H4 (cell line): ENCODE results near the gene ADISSP. TPM values are rescaled to one million over a fixed set of nuclear protein-coding genes. Genes with fewer than 3 reads are reported as not detected.
A peak's percentile ranks its signal among the peaks of the same experiment; 100 is the strongest.
"Not testable (repeated sequence)": the region's sequence is repeated elsewhere in the genome, so short reads cannot be mapped to it uniquely, and the experiment has no call there.

Source experiments
- DNase-seq: peaks from one replicate; pipeline ENCODE4 v3.0.0-alpha.2; 2015; ENCODE audit warnings: low spot score
- total RNA-seq: library from RNA; depleted of rRNA; stranded (reverse); fragments of >200 nt; shearing (Covaris generic); gene quantifications from 2 replicates; pipeline ENCODE4 v1.2.3, GENCODE V29; 2014

The ADISSP gene
- total RNA-seq, 1 experiment from 2014 or later, result 38.3 TPM

DNA sequence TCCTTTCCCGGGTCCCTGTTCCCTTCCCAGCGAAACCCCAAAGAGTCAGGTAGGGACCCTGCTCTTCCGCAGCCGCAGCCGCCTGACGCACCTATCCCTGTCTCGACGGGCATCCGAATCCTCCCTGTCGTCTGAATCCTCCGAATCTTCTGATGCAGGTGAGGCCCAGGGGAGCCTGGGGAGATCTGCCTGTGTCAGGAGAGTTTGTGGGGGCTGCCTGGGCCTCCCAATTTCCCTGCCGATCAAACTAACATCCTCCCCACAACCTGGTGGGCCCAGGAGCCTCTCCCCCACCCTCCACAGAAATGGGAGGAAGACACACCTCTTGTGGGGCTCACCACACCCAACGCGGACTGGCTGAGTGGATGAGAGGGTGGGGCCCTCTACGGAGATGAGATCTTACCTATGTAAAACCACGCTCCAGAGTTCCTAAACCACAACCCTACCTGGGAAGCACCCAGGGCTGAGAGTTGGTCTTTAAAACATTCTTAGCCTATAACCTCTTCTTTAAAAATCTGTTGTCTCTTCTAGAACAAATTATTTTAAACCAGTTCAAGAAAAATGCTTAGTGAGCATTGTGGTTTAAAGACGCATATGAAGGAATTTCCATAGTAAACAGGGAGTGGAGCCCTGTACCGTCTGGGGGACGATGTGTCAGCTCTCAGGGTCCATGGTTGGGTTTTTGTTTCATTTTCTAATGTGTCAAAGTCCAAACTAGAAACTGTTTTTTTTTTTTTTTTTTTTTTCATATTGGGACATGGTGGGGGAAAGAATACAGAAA lies 30.2 kb upstream of the ADISSP start:
- DNase-seq, result no peak

DNA sequence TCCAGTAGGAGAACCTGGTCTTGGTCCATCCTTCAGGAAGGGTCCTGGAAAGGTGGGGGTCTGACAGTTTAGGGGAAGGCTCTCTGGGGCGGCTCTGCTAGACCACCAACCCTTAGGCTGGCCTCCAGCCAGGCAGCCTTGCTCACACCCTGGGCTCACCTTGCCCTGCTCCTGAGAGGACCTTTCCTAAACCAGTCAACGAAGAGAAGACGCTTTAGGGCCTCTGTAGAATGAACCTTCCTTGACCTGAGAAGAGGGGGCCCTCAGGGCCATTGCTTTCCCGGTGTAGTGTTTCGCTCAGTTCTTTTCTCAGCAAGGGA lies 29.6 kb upstream of the ADISSP start:
- no peak for DNase-seq

DNA sequence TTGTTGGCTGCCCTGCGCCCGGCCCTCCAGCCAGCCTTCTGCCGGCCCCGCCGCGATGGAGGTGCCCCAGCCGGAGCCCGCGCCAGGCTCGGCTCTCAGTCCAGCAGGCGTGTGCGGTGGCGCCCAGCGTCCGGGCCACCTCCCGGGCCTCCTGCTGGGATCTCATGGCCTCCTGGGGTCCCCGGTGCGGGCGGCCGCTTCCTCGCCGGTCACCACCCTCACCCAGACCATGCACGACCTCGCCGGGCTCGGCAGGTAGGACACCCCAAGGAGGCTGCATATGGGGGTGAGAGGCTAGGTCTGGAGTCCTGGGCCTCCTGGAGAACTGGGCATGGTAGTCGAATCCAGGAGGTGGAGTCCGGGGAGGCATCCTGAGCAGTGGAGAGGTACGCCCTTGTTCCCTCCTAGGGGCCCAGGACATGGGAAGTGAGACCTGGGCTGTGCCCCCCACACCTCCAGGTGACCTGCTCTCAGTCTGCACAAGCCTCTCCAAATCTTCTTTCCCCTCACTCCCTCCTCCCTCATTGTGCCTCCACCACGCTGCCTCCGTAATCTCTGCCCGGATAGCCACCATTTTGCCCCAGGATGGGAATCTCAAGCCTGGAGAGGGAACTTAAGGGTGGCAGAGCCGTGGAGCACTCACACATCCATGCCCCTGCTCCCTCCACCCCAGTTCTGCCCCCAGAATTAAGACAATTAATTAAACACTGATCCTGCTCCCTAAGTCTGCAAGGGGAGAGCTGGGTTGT lies 29.1 kb upstream of the ADISSP start:
- DNase-seq, result no peak

DNA sequence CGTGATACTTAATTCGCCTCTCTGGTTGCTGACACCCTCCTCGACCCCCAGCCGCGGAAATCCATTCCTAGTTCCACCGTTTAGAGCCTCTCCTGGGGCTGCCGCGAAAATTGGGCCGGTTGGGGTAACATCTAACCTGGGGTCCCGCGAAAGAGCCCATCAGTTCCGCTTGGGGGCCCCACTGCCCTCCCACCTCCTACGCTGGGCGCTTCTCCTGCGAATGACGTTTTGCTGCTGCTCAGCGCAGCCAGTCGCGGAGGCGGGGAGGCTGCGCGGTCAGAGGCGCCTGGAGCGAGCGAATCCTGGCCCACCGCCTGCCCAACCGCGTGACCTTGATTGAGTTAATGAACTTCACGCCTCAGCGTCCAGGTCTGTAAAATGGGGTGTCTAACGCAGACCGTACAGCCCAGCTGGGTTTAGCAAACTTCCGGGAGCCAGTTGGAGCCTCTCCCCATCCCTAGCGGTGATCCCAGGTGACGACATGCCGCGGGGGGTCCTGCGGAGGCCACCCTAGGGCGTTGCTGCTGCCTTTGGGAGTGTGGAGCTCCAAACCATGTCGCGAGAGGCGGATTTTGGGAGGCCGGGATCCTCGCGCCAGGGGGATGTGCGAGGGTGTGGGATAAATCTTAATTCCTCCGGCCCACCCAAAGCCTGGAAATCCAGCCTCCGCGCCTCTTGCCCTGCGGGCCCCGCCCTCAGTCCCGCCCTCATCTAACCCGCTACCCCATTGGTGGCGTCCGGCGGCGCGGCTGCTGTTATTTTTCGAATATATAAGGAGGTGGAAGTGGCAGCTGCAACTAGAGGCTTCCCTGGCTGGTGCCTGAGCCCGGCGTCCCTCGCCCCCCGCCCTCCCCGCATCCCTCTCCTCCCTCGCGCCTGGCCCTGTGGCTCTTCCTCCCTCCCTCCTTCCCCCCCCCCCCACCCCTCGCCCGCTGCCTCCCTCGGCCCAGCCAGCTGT lies 28.2 kb upstream of the ADISSP start, which contains the start of gene CDC25B:
Gene CDC25B (plus strand): TSS at position 800 of the 958 bp plus-strand sequence. CDS start 222 bp downstream, outside the sequence.
- peak; percentile 94 for DNase-seq

DNA sequence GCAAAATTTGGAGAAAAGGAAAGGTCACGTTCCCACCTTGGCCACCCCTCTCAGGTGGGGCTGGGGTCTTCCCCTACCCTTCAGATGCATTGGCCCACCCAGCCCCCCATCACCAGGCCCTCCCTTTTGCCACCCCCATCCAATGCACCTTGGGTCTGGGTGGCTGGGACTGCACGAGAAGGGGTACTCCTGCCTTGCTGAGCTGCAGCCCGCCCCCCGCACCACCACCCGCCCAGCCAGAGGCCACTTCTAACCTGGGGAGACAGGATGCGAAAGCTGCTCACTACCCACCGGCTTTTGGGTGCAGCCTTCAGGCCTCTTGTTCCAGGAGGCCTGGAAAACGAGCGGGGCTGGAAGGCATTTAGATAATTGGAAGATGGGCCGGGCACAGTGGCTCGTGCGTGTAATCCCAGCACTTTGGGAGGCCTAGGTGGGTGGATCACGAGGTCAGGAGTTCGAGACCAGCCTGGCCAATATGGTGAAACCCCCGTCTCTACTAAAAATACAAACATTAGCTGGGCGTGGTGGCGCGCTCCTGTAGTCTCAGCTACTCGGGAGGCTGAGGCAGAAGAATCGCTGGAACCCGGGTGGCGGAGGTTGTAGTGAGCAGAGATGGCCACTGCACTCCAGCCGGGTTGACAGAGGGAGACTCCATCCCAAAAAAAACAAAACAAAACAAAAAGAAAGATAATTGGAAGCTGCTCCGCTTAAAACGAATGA lies 27.3 kb upstream of the ADISSP start:
- no peak for DNase-seq

DNA sequence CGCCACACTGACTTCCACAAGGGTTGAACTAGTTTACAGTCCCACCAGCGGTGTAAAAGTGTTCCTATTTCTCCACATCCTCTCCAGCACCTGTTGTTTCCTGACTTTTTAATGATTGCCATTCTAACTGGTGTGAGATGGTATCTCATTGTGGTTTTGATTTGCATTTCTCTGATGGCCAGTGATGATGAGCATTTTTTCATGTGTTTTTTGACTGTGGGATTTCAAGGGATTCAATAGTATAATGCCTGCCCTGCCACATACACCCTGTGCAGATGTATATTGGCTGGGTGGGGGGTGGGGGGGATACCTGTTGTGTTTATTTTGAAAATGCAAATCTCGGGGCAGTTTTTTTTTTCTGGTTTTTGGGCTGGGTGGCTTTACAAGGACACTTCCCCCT lies 26.6 kb upstream of the ADISSP start:
- DNase-seq, result not testable (repeated sequence)

DNA sequence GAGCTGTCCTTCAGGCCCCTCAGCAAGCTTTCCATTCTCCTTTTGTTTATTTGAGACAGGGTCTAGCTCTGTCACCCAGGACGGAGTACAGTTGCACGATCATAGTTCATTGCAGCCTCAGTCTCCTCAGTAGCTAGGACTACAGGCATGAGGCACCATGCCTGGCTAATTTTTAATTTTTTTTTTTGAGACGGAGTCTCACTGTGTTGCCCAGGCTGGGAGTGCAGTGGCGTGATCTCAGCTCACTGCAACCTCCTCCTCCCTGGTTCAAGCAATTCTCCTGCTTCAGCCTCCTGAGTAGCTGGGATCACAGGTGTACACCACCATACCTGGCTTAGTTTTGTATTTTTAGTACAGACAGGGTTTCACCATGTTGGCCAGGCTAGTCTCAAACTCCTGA lies 21.6 kb upstream of the ADISSP start:
- not testable (repeated sequence) for DNase-seq

DNA sequence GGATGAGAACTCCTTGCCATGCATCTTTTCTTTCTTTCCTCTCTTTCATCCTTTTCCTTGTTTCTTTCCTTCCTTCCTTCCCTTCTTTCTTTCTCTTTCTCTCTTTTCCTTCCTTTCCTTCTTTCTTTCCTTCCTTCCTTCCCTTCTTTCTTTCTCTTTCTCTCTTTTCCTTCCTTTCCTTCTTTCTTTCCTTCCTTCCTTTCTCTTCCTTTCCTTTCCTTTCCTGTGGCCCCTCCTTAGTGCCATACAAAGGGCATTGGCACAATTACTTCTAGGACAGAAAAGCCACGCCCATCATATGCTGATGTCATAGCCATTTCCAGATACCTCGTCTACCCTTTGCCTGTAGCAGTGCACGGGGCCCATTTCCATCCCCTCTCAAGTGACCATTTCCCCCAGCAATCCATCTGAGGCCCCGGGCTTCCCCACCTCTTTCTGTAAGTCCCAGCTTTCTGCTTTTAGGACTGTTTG lies 21.2 kb upstream of the ADISSP start:
- DNase-seq, result peak; percentile 47

DNA sequence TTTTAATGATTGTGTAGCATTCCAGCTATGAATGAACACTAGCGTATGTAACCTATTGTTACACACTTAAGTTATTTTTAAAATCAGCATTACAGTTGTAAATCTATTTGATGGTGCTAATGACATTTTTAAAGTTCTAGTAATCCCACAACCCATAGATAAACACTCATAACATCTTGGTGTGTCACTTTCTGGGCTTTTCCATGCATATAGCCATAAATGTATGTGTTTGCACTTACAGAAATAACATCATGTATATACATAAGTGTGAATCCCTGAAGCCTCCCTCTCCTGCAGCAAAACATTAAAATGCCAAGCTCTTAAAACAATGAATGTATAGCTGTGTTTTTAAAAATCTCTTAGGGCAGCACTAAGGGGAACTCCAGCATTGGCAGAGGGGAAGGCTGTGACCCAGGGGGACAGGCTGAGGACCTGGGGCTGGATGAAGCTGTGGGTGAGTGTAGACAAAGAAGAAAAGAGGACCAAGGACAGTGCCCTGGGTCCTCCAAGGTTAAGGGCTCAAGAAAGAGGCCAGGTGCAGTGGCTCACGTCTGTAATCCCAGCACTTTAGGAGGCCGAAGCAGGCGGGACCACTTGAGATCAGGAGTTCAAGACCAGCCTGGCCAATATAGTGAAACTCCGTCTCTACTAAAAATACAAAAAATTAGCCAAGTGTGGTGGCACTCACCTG lies 19.9 kb upstream of the ADISSP start:
- DNase-seq, result no peak

DNA sequence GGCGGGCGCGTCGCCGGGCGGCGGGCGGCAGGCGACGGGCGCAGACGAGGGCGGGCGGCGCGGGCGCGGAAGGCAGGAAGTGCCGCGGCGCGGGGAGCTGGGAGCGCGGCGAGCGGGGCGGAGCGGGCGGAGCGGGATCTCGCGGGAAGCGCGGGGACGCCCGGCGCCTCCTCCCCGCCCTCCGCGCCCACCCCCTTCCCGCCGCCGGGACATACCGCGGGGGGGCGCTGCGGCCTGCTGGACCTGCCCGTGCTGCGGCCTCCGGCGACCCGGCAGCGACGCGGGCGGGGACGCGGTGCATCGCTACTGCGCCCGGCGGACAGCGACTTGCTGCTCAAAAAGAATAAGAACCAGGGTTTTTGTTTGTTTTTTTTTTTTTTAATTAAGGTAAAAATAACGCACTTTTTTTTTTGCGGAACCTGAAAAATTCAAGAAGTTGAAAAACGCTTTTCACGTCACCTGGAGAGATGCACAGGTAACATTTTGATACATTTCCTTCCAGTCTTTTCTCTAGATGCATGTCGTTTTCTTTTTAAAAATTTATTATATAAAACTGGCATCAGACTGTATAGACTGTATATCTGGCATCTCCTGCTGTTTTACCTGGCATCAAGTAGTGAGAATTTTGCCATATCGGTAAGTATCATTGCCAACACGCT lies 19.2 kb upstream of the ADISSP start, which contains the start of gene CENPB:
Gene CENPB (minus strand): TSS at position 76 of the 659 bp plus-strand sequence. CDS start 257 bp downstream, outside the sequence.
- peak; percentile 72 for DNase-seq

DNA sequence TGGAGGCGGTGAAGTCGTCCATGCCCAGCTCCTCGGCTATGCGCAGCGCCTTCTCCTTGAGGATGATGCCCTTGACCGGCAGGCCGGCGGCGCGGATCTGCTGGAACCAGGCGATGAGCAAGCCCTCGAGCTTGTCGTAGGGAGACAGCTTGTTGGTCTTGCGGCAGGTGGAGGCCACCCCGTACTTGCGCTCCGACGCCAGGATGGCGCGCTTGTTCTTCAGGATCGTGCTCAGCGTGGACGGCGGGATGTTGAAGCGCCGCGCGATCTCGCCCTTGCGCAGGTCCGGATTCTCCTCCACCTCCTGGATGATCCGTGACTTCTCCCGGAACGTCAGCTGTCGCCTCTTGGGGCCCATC lies 18.6 kb upstream of the ADISSP start:
- peak; percentile 30 for DNase-seq

DNA sequence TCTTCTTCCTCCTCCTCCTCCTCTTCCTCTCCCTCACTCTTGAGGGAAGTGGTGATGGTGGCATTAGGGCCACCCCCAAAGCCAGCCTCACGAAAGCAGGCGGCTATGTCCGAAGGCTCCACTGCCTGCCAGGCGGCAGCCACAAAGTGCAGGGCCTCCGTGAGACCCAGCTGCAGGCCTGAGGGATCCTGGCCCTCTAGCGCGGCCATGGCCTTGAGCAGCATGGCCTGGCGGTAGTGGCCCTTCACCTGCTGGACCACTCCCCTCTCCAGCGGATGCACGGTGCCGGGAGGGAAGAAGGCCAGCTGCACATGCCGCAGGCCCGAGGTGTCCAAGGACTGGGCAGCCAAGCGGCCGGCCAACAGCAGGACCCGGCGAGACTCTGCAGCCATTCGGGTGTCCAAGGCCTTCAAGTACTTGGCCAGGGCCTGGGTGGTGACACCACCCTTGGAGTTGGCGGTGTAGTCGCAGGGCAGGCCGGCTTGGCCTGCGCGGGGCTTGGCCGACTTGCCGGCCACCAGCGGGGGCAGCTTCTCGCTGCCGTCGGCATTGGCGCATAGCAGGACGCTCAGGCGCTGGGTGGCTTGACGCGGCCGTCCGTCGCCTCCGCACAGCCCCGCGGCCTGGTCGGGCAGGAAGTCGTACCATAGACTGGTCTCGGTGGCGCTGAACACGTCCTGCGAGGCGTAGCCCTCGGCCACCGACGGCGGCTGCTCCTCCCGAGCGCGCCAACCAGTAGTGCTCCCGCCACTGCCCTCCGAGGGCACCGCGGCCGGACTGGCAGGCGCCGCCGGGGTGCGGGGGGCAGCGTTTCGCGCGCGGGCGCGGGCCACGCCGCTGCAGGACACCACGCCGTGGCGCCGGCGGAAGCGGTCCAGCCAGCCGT lies 17.9 kb upstream of the ADISSP start:
- no peak for DNase-seq

DNA sequence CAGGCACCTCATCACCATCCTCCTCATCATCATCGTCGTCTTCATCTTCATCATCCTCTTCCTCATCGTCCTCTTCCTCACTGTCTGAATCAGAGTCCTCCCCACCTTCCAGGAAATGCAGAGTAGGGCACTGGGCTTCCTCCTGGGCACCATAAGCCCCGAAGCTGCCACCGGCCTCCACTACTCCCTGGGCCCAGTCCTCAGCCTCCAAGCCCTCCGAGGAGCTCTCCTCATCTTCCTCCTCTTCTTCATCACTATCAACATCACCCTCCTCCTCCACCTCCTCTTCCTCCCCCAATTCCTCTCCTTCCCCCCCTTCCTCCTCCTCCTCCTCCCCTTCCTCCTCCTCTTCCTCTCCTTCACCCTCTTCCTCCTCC lies 17.3 kb upstream of the ADISSP start:
- no peak for DNase-seq

DNA sequence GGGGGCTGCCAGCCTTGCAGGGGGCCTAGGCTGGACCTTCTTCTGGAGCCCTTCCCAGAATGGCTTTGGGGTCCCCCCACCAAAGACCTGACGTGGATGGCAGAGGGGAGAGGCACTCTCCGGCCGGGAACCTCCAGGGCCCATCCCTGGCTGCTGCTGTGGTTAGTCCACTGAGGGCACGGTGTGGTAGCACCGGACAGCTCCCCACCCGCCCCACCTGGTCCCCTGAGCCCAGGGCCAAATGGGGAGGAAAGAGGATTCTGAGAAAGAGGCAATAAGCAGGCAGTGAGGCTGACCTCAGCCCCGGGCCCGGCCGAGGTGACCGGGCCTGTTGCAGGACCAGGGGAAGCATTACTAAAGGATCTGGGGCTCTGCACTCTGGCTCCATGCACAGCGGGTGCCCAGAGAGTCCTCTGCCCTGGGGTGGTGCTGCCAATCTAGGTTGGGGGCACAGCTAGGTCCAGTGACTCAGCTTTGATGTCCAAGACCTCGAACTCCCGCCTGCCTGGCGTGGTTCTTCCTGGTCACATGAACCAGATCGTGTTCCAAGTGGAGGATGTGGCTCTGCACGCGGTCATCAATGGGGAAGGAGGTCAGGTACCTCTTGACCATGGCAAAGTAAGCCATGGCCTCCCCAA lies 16.8 kb upstream of the ADISSP start:
- no peak for DNase-seq

DNA sequence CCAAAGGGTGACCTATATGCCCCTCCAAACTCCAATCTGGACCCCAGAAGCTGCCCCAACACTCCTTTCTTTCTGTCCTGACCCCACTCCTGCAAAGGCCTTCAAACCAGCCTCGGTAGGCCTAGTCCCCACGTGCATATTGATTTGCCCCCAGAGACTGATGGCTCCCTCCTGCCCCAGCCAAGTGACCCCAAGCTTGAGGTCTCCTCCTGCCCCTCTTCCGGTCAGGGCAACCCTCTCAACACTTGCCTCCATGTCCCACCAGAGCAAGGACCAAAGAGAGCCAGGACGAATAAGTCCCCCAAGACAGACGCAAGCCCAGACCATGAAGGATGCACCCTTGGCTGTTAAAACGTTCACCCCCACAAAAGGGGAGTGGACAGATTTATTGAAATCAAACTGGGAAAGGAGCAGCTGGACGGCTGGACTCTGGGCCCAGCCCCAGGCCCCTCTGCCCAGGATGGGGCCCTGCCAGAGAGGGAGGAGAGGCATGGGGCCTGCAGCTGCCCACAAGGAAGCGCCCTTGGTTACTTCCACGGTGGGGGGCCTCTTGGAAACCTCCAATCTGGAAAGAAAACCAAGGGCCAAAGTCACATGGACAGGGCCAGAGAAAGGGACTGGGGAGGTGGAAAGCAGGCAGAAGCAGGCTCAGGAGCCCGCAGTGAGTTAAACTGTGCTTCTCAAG lies 16.1 kb upstream of the ADISSP start:
- no peak for DNase-seq

DNA sequence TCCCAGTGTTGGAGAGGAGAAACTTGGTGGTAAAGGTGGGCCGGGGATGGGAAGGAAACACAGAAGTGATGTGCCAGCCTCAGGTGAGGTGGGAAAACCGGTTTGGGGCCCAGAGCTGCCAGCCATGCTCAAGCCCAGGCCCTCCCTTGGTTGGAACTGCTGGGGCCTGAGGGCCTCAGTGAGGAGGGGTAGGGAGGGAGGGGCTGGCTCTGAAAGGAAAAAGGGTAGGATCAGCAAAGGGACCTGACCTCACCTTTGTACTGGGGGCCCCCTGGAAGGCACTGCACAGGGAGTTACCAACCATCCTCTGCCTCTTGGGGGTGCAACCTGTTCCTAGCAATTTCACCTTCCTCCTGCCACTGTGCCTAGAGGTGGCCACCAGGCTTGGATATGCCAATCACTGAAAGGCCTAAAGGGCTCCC lies 15.5 kb upstream of the ADISSP start:
- DNase-seq, result no peak

DNA sequence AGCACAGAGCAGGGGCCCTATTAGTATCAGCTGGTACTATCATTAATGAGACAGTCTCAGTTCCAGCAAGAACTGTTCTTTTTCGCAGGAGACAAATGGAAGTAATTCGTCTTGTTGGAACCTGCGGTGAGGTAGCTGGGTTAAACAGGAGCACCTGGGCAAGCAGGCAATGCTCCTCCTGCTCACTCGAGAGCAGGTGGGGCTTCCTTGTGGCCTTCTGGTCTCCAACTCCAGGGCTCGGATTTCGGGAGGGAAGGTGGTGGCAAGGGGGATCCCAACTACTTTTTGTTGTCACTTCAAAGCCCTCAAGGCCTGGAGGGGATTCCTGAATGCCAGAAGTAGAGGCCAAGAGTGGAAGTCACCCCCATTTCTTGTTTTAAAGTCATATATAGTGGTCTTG lies 15.0 kb upstream of the ADISSP start:
- DNase-seq, result no peak
